SK-N-MC (cell line): Measurements from ENCODE around the gene SCCPDH.

ENCODE experiments used
- EZH2 ChIP-seq: fragments of 200-600 bp; sonication (generic); IDR thresholded peaks from one replicate; pipeline ENCODE4 v1.6.1; 2017; ENCODE audit warnings: antibody characterized with exemption
- FOXP2 ChIP-seq: optimal IDR thresholded peaks from 2 replicates; pipeline ENCODE3; 2011; ENCODE audit warnings: mild to moderate bottlenecking, moderate library complexity; ENCODE audit not compliant: insufficient read depth; ENCODE audit errors: extremely low read length, control extremely low read depth
- POLR2AphosphoS5 ChIP-seq: IDR thresholded peaks from 2 replicates; pipeline ENCODE4 v1.6.1; 2012; ENCODE audit warnings: mild to moderate bottlenecking, low read depth, low read length, borderline replicate concordance

DNA sequence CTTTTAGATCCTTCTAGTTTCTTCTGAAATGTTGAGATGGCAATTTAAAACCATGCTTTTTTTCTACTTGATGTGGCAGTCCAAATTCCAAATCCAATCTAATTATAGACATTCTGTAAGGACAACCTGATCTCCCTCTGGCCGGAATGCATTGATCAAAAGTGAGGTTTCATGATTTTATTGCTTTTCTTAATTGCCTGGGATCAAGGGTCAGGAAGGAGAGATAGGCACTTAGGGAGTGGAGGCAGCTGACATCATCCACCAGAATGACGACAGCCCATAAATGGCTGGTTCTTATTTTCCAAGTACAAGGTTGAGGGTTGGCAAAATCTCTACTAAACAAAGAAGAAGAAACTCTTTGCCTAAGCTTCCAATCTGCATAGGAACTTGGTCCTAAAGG lies 46.4 kb upstream of the SCCPDH start:
- TF ChIP-seq POLR2AphosphoS5 = no peak
- no peak for TF ChIP-seq EZH2
- no peak for TF ChIP-seq FOXP2
